H1 (cell line): Measurements from ENCODE around the gene SLC12A5. TPM values are rescaled to one million over a fixed set of nuclear protein-coding genes. Genes with fewer than 3 reads are reported as not detected.

Experiments
- CTCF ChIA-PET: fragments of 300-600 bp; sonication (Branson Sonifier 250); formaldehyde crosslinking; loops from one replicate; lab custom pipeline; 2021; ENCODE audit not compliant: partially characterized antibody; lab: Charles Lee
- POLR2A ChIA-PET: fragments of 300-600 bp; sonication (Branson Sonifier 250); formaldehyde crosslinking; loops from one replicate; lab custom pipeline; 2021; ENCODE audit warnings: inconsistent platforms; ENCODE audit not compliant: partially characterized antibody; lab: Charles Lee
- DNase-seq, 2 experiments: peaks; one replicate each; pipeline versions ENCODE4 v3.0.0 to v3.0.0-alpha.2; 2010 to 2022; ENCODE audit warnings: low spot score in 2 of 2, low read depth in 1 of 2, mixed read lengths in 1 of 2
- FAIRE-seq: peaks from 2 replicates; lab custom pipeline; 2011; peaks lifted over from hg19 to GRCh38; lab: Jason Lieb, UNC
- H2AFZ ChIP-seq: 2 replicates; pipeline ENCODE4 v1.8.1; 2012; ENCODE audit warnings: low read length, inconsistent platforms
- H2AK5ac ChIP-seq: 2 replicates; pipeline ENCODE4 v1.6.1; 2013; ENCODE audit warnings: low read depth, low read length
- H2BK120ac ChIP-seq: replicated peaks from 2 replicates; pipeline ENCODE3; 2013; ENCODE audit warnings: low read depth, low read length, inconsistent platforms
- H2BK12ac ChIP-seq: 2 replicates; pipeline ENCODE4 v1.6.1; 2013; ENCODE audit warnings: low read depth, low read length
- H2BK15ac ChIP-seq: 2 replicates; pipeline ENCODE4 v1.6.1; 2013; ENCODE audit warnings: low read length
- H2BK20ac ChIP-seq: 2 replicates; pipeline ENCODE4 v1.6.1; 2013; ENCODE audit warnings: low read length
- H2BK5ac ChIP-seq: 2 replicates; pipeline ENCODE4 v1.6.1; 2013; ENCODE audit warnings: low read depth, low read length
- H3K14ac ChIP-seq: 2 replicates; pipeline ENCODE4 v1.6.1; 2013; ENCODE audit warnings: inconsistent platforms; ENCODE audit not compliant: insufficient read length
- H3K18ac ChIP-seq: 2 replicates; pipeline ENCODE4 v1.6.1; 2013; ENCODE audit warnings: low read length; ENCODE audit errors: extremely low read depth
- H3K23ac ChIP-seq: 2 replicates; pipeline ENCODE4 v1.6.1; 2013; ENCODE audit warnings: inconsistent platforms; ENCODE audit not compliant: insufficient read length
- H3K23me2 ChIP-seq: 2 replicates; pipeline ENCODE4 v1.6.1; 2013; ENCODE audit warnings: low read depth, low read length
- H3K27ac ChIP-seq: 2 replicates; pipeline ENCODE4 v1.6.1; 2011; ENCODE audit warnings: low read depth, low read length, inconsistent platforms
- H3K27me3 ChIP-seq, 4 experiments: replicated peaks in 1 of 4; 1 replicate in 1 of 4; 2 replicates in 3 of 4; pipeline versions ENCODE4 v1.6.1 to v1.8.1; 2011 to 2013; ENCODE audit warnings: low read length in 3 of 4, mild to moderate bottlenecking in 3 of 4, inconsistent platforms in 2 of 4, mixed read lengths in 2 of 4, moderate library complexity in 1 of 4; ENCODE audit not compliant: control insufficient read depth in 3 of 4, insufficient read depth in 3 of 4; ENCODE audit errors: extremely low read depth in 1 of 4
- H3K36me3 ChIP-seq, 4 experiments: 2 replicates each; pipeline versions ENCODE4 v1.6.1 to v1.8.1; 2011 to 2013; ENCODE audit warnings: mild to moderate bottlenecking in 4 of 4, low read length in 3 of 4, moderate library complexity in 2 of 4, control low read depth in 1 of 4, inconsistent platforms in 1 of 4; ENCODE audit not compliant: insufficient read depth in 4 of 4, control insufficient read depth in 2 of 4
- H3K4ac ChIP-seq: replicated peaks from 2 replicates; pipeline ENCODE3; 2013; ENCODE audit warnings: low read length, low read depth, mixed read lengths, inconsistent platforms; ENCODE audit not compliant: insufficient read length
- H3K4me1 ChIP-seq, 4 experiments: replicated peaks in 1 of 4; 1 replicate in 1 of 4; 2 replicates in 3 of 4; pipeline versions ENCODE4 v1.6.1 to v1.8.1; 2011 to 2013; ENCODE audit warnings: low read length in 3 of 4, inconsistent platforms in 2 of 4, mixed read lengths in 1 of 4; ENCODE audit not compliant: insufficient read depth in 4 of 4, control insufficient read depth in 3 of 4
- H3K4me2 ChIP-seq, 2 experiments: 2 replicates each; pipeline versions ENCODE4 v1.6.1 to v1.8.1; 2011 to 2013; ENCODE audit warnings: low read depth in 2 of 2, low read length in 2 of 2, control low read depth in 1 of 2, inconsistent platforms in 1 of 2, mild to moderate bottlenecking in 1 of 2; ENCODE audit not compliant: insufficient read depth in 1 of 2
- H3K4me3 ChIP-seq, 4 experiments: fragments of 200-600, 300-600 bp in 1 of 4; sonication (generic), shearing (Covaris generic), sonication (Bioruptor Twin) in 1 of 4; 2 replicates each; pipeline versions ENCODE4 v1.5.1 to v1.8.1; 2011 to 2016; ENCODE audit warnings: low read length in 4 of 4, low read depth in 3 of 4, control low read depth in 2 of 4, inconsistent platforms in 2 of 4, mild to moderate bottlenecking in 2 of 4, mixed read lengths in 1 of 4, moderate library complexity in 1 of 4; ENCODE audit not compliant: insufficient read depth in 2 of 4; ENCODE audit errors: extremely low read depth in 1 of 4
- H3K56ac ChIP-seq: replicated peaks from 2 replicates; pipeline ENCODE3; 2013; ENCODE audit warnings: low read depth, mild to moderate bottlenecking, mixed read lengths, low read length, inconsistent platforms; ENCODE audit not compliant: insufficient read length
- H3K79me1 ChIP-seq: 2 replicates; pipeline ENCODE4 v1.6.1; 2013; ENCODE audit warnings: low read depth, low read length, control low read depth
- H3K79me2 ChIP-seq, 2 experiments: 2 replicates each; pipeline versions ENCODE4 v1.6.1 to v1.8.1; 2012 to 2013; ENCODE audit warnings: low read length in 2 of 2, mild to moderate bottlenecking in 2 of 2, inconsistent platforms in 1 of 2; ENCODE audit not compliant: insufficient read depth in 2 of 2, control insufficient read depth in 1 of 2
- H3K9ac ChIP-seq, 4 experiments: replicated peaks in 1 of 4; 1 replicate in 1 of 4; 2 replicates in 3 of 4; pipeline versions ENCODE4 v1.6.1 to v1.8.1; 2011 to 2013; ENCODE audit warnings: low read depth in 3 of 4, low read length in 3 of 4, control low read depth in 2 of 4, mild to moderate bottlenecking in 2 of 4, moderate library complexity in 2 of 4, inconsistent platforms in 1 of 4; ENCODE audit errors: extremely low read depth in 1 of 4
- H3K9me3 ChIP-seq, 2 experiments: 2 replicates each; pipeline versions ENCODE4 v1.6.1 to v1.8.1; 2012 to 2013; ENCODE audit warnings: mild to moderate bottlenecking in 2 of 2, moderate library complexity in 2 of 2, control low read depth in 1 of 2, inconsistent platforms in 1 of 2, low read depth in 1 of 2, low read length in 1 of 2, mixed read lengths in 1 of 2; ENCODE audit not compliant: insufficient read depth in 2 of 2
- H4K20me1 ChIP-seq, 2 experiments: replicated peaks in 1 of 2; 2 replicates each; pipeline versions ENCODE3 to v1.8.1; 2011 to 2013; ENCODE audit warnings: inconsistent platforms in 2 of 2, low read length in 2 of 2, mild to moderate bottlenecking in 1 of 2; ENCODE audit not compliant: insufficient read depth in 2 of 2, control insufficient read depth in 1 of 2
- H4K5ac ChIP-seq: 2 replicates; pipeline ENCODE4 v1.6.1; 2013; ENCODE audit warnings: low read length, low read depth, mixed read lengths, inconsistent platforms; ENCODE audit not compliant: insufficient read length
- H4K8ac ChIP-seq: 2 replicates; pipeline ENCODE4 v1.8.0; 2013; ENCODE audit warnings: mild to moderate bottlenecking, moderate library complexity, low read length, inconsistent platforms; ENCODE audit not compliant: insufficient read depth; ENCODE audit errors: extremely low read depth
- H4K91ac ChIP-seq: replicated peaks from 2 replicates; pipeline ENCODE3; 2013; ENCODE audit warnings: low read length, mixed read lengths, inconsistent platforms; ENCODE audit not compliant: insufficient read length
- JUND ChIP-seq: IDR thresholded peaks from 2 replicates; pipeline ENCODE4 v1.6.1; 2011; ENCODE audit warnings: mild to moderate bottlenecking, improper control_type of control experiment, low read length
- POLR2A ChIP-seq, 2 experiments: IDR thresholded peaks; 1 replicate in 1 of 2; 2 replicates in 1 of 2; pipeline ENCODE4 v1.6.1; 2011; ENCODE audit warnings: low read depth in 2 of 2, low read length in 2 of 2, mild to moderate bottlenecking in 2 of 2; ENCODE audit errors: control extremely low read depth in 1 of 2
- WGBS, 2 experiments: shearing (Covaris generic) in 1 of 2; methylation state at CpG; one replicate each; pipeline versions ENCODE4 v1.1.6 to v1.1.7; 2013 to 2015; ENCODE audit warnings: low lambda C conversion rate in 2 of 2, mixed read lengths in 2 of 2, inconsistent platforms in 1 of 2, low coverage in 1 of 2, missing lambda C conversion rate in 1 of 2; ENCODE audit not compliant: insufficient replicate concordance in 2 of 2, insufficient coverage in 1 of 2, insufficient read length in 1 of 2; ENCODE audit errors: extremely low coverage in 1 of 2, missing lambda C conversion rate in 1 of 2; 5-methylcytosine and 5-hydroxymethylcytosine counted together
- polyA plus RNA-seq, 7 experiments: library from polyadenylated mRNA; depleted of rRNA in 3 of 7; stranded (reverse) in 5 of 7; unstranded in 2 of 7; fragments of >200 nt in 5 of 7; fragments of 200-250 nt in 2 of 7; gene quantifications; 1 replicate in 5 of 7; 2 replicates in 1 of 7; 4 replicates in 1 of 7; pipeline versions ENCODE4 v1.2.1 to v1.2.3, GENCODE V29; 2011 to 2013; ENCODE audit warnings: missing spikeins in 2 of 7, mixed read lengths in 2 of 7
- total RNA-seq: library from RNA; stranded (reverse); fragmentation: NEBNext Ultra II Directional; extraction: Animal tissue kit (Norgen Biotek cat#: 25700); gene quantifications from 2 replicates; pipeline ENCODE4 v1.2.1, GENCODE V29; 2021

Gene SLC12A5
- total and polyA plus RNA-seq, 2 of the 8 experiments (the other 6 are each of a cell fraction or from before 2014, with no cell fraction given) = 1.9 to 7.3 TPM

DNA sequence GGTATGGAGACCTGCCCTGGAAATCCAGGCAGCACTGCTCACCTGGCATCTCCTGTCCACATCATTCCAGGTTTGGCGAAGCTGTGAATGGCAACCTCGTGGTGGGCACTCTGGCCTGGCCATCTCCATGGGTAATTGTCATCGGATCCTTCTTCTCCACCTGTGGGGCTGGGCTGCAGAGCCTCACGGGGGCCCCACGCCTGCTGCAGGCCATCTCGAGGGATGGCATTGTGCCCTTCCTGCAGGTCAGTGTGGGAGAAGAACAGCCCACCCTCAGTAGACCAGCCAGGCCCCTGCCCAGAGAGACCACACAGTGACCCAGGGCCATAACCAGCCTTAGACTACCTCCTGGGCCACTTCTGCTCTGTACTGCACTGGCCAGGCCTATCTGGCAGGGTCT is 15.9 kb downstream of the SLC12A5 start:
- Histone ChIP-seq H3K4me2 (no peak overlapping the region), H3K56ac (no peak overlapping the region), H2AFZ (no peak overlapping the region), H3K14ac (no peak overlapping the region), H3K79me2 (no peaks in the 10 kb centered on the region), H3K23ac (no peak overlapping the region), H4K8ac (no peak overlapping the region), H3K27ac (no peak overlapping the region), H3K9me3 (no peaks in the 10 kb centered on the region), H2BK15ac (no peak overlapping the region), H3K79me1 (no peaks in the 10 kb centered on the region), H4K20me1 (peaks cover 0 to 5% of the 10 kb centered on the region in 2 experiments), H3K27me3 (peaks cover 0 to 2% (median 0%) of the 10 kb centered on the region in 4 experiments; a peak in 3 of 7 replicates), H3K4me3 (no peak overlapping the region), H3K18ac (no peak overlapping the region), H4K91ac (no peak overlapping the region), H2BK12ac (no peak overlapping the region), H2AK5ac (no peak overlapping the region), H4K5ac (no peak overlapping the region), H2BK5ac (no peak overlapping the region), H3K9ac (no peak overlapping the region), H3K36me3 (no peaks in the 10 kb centered on the region), H3K4ac (no peak overlapping the region), H3K4me1 (0 out of 7 replicates have a peak, but pooled peaks cover 0 to 3% (median 0%) of the 10 kb centered on the region in 4 experiments), H2BK120ac (no peak overlapping the region), H3K23me2 (no peaks in the 10 kb centered on the region), H2BK20ac (no peak overlapping the region)
- ChIA-PET POLR2A (interaction anchor here (1.0 kb wide), 1 partner anchor 32 kb away, joined by 5 read pairs; no protein-coding TSS in a partner anchor), CTCF (interaction anchor here (0.5 to 3.9 kb wide), 5 partner anchors 13 to 702 kb away, joined by 3 to 20 read pairs (median 4); no protein-coding TSS in a partner anchor)
- DNase-seq (no peak), FAIRE-seq (no peak)
- 91% methylated on average over 6 of the region's 6 CpGs; no CpG with 5 or more reads in 1 of the 2 experiments for WGBS, 2 experiments
- TF ChIP-seq POLR2A (IDR thresholded peaks at IDR 0.05; ENCODE audit: control extremely low read depth in 1 of 2, low read depth in 2 of 2, low read length in 2 of 2) (no peak), JUND (no peak)
